ENCODE results near the gene RASEF. TPM values are rescaled to one million over a fixed set of nuclear protein-coding genes. Genes with fewer than 3 reads are reported as not detected.

Gene RASEF
- total RNA-seq, 2 donors from 2014 or later = 0.16 TPM; not detected in 1

DNA sequence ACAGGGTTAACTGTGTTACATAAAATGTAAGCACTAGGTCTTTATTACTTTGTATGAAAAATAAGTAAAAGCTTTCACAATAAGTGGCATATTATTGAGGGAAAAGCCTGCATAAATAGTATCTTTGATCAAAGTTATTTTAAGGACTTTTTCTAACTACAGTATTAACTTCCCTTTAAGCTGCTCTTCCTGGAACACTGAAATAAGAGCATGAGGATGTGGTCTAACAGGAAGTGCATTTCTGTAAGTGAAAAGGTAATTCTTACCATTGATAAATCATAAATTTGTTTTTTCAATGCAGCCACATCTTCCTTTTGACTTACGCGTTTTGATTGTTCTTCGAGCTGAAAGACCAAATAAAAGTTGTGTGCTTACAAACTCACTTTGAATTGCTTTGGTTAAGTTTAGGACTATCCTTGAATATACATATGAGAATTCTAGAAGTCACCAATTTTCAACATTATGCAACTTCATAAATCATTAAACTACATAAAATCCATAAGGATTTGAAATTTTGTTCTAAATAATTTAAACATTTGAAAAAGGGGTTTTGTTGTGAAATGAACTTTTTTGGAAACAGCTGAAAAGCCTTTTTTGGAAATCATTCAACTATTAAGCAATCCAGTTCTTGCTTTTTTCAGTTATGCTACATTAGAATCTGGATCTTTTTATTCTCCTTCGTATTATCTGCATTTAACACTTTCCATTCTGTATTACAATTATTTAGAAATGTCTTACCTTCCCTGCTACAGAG lies 50.6 kb downstream of the RASEF start:
- Histone ChIP-seq H3K4me3 (no peak overlapping the region), H3K36me3 (no peaks in the 10 kb centered on the region), H3K27ac (no peak overlapping the region), H3K9me3 (no peaks in the 10 kb centered on the region), H3K4me1 (peaks cover 0 to 8% of the 10 kb centered on the region in 2 donors), H3K27me3 (no peaks in the 10 kb centered on the region)
- TF ChIP-seq CTCF (IDR thresholded peaks at IDR 0.05) = no peak
- no peak for DNase-seq (ENCODE audit: low spot score)

DNA sequence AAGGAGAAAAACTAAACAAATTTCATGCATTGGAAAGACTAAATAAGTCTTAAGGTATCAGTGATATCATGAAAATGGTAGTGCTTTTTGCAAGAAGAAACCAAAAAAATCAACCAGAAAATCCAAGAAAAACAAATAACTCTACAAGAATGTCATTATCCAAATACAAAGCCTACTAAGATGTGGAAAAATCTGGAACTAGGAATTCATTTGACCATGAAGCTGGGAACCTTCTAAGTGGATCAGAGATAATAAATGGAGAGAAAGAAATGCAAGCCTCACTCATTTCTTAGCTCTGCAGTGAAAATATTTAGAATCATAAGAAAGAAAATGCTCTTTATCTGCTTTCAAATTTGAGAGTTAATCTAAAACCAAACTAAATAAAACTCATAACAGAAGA lies 51.3 kb downstream of the RASEF start:
- no peak for DNase-seq (ENCODE audit: low spot score)
- TF ChIP-seq CTCF (IDR thresholded peaks at IDR 0.05) = no peak
- Histone ChIP-seq H3K27ac (no peak overlapping the region), H3K4me1 (peaks cover 0 to 8% of the 10 kb centered on the region in 2 donors), H3K36me3 (no peaks in the 10 kb centered on the region), H3K27me3 (no peaks in the 10 kb centered on the region), H3K4me3 (no peak overlapping the region), H3K9me3 (no peaks in the 10 kb centered on the region)

GRCh38 chr9:83007521-83008300 lies 55.2 kb downstream of the RASEF start:
- TF ChIP-seq CTCF (IDR thresholded peaks at IDR 0.05) = no peak
- Histone ChIP-seq H3K9me3 (no peaks in the 10 kb centered on the region), H3K36me3 (no peaks in the 10 kb centered on the region), H3K27me3 (no peaks in the 10 kb centered on the region), H3K4me1 (peaks cover 0 to 8% of the 10 kb centered on the region in 2 donors), H3K4me3 (no peak overlapping the region), H3K27ac (no peak overlapping the region)
- DNase-seq (ENCODE audit: low spot score) = no peak

- Histone ChIP-seq H3K36me3 (no peaks in the 10 kb centered on the region), H3K9me3 (no peaks in the 10 kb centered on the region), H3K27me3 (no peaks in the 10 kb centered on the region), H3K4me3 (no peak overlapping the region), H3K27ac (no peak overlapping the region), H3K4me1 (no peaks in the 10 kb centered on the region)
- DNase-seq (ENCODE audit: low spot score) = no peak
- TF ChIP-seq CTCF (IDR thresholded peaks at IDR 0.05) = no peak
These were observed 56.6 kb downstream of the RASEF start for GRCh38 chr9:83006378-83006777.

GRCh38 chr9:83005963-83006362 lies 57.0 kb downstream of the RASEF start:
- Histone ChIP-seq H3K4me3 (no peak overlapping the region), H3K27me3 (no peaks in the 10 kb centered on the region), H3K27ac (no peak overlapping the region), H3K4me1 (no peaks in the 10 kb centered on the region), H3K9me3 (no peaks in the 10 kb centered on the region), H3K36me3 (no peaks in the 10 kb centered on the region)
- no peak for TF ChIP-seq CTCF (IDR thresholded peaks at IDR 0.05)
- DNase-seq (ENCODE audit: low spot score) = no peak
